Coronary artery (tissue), 2 donors: ENCODE results near the gene TLE3.

Source experiments
- DNase-seq: peaks from one replicate; pipeline ENCODE4 v3.0.0-alpha.2; 2017; ENCODE audit warnings: low spot score
- H3K27ac ChIP-seq, 2 donors: fragments of 200-600 bp; sonication (generic); one replicate each; pipeline ENCODE4 v1.5.1; 2016 to 2019
- H3K4me3 ChIP-seq: fragments of 200-600 bp; sonication (generic); 2 replicates; pipeline ENCODE4 v1.5.1; 2016; ENCODE audit warnings: mild to moderate bottlenecking, moderate library complexity
- CTCF ChIP-seq: fragments of 200-600 bp; sonication (generic); IDR thresholded peaks from one replicate; pipeline ENCODE4 v1.5.1; 2019; ENCODE audit warnings: antibody characterized with exemption

TLE3 gene

GRCh38 chr15:70088455-70088854 is 9.3 kb downstream of the TLE3 start:
- peak overlapping the region; percentile 23 for H3K4me3 ChIP-seq
- DNase-seq = no peak
- TF ChIP-seq CTCF = no peak
- H3K27ac ChIP-seq = peak overlapping the region in 1 of 2 donors; percentile 47

- Histone ChIP-seq H3K4me3 (no peak overlapping the region), H3K27ac (no peak overlapping the region)
- DNase-seq = no peak
- TF ChIP-seq CTCF = no peak
Measured at GRCh38 chr15:70087708-70088352, 9.9 kb downstream of the TLE3 start.

GRCh38 chr15:70086636-70087035 is 11.1 kb downstream of the TLE3 start:
- no peak for DNase-seq
- no peak for TF ChIP-seq CTCF
- Histone ChIP-seq H3K4me3 (no peak overlapping the region), H3K27ac (no peak overlapping the region)

GRCh38 chr15:70084461-70084860 is 13.3 kb downstream of the TLE3 start:
- no peak for DNase-seq
- TF ChIP-seq CTCF = no peak
- Histone ChIP-seq H3K27ac (no peak overlapping the region), H3K4me3 (no peak overlapping the region)

- TF ChIP-seq CTCF = no peak
- DNase-seq = no peak
- Histone ChIP-seq H3K27ac (no peak overlapping the region), H3K4me3 (no peak overlapping the region)
Measured at GRCh38 chr15:70083946-70084345, 13.8 kb downstream of the TLE3 start.

- DNase-seq = no peak
- Histone ChIP-seq H3K27ac (no peak overlapping the region), H3K4me3 (no peak overlapping the region)
- no peak for TF ChIP-seq CTCF
Measured at GRCh38 chr15:70083418-70083817, 14.3 kb downstream of the TLE3 start.

- H3K27ac ChIP-seq = no peak overlapping the region
- no peak overlapping the region for H3K4me3 ChIP-seq
- DNase-seq = no peak
- TF ChIP-seq CTCF = no peak
Measured at GRCh38 chr15:70082281-70082900, 15.3 kb downstream of the TLE3 start.
